Stromal cell of bone marrow (primary cell): Measurements from ENCODE around the gene C2orf49.
A peak's percentile ranks its signal among the peaks of the same experiment; 100 is the strongest.

Experiments used
- DNase-seq: peaks from one replicate; pipeline ENCODE4 v3.0.0-alpha.2; 2012; ENCODE audit warnings: low read depth

The C2orf49 gene

DNA sequence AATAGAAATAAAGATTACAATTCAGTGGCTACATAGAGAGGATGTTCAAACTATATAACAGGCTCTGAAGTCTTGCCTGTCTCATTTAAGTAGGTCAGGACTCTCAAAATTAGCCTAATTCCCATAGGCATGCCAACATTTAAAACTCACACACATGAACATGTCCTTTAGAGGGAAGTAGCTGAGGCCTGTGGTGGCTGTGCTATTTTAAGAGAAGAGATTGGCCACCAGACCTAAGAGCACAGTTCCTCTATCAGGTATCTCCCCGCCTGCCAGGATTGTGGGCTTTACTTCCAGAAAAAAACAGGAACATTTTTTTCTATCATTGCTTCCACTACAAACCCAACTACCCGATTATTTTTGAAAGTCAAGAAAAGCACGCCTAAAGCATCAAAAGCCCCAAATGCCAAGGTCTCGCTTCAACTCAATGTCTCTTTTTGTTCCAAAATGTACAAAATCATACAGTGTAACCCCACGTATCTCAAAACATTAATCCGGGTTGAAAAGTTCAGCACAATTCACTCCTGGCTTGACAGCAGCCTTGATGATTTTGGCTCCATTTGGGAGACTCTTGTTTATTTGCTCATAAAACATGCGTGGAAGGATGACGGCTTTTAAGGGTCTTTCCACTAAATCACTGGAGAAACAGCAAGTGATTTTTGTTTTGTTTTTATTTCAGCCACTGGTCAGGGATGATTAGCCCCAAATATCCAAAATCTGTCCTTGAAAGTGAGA is 46.3 kb downstream of the C2orf49 start:
- no peak for DNase-seq

- no peak for DNase-seq
Measured at GRCh38 chr2:105384216-105384615, 46.9 kb downstream of the C2orf49 start.

DNA sequence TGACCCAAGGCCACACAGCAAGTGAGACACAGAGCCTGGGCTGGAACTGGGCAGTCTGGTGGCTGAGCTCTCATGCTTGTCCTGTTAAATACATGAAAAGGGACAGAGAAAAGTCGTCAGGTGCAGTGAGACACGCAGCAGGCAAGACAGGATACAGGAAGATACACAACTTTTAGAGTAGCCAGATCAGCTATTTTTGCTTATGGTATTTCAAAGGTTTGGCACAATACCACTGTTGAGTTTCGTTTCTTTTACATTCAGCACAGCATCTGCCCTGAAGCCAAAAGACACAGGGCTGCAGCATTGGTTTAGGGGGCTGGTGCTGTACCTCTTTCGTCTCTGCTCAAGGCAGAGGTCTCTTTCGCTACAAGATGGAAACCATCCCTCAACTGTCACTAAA is 47.5 kb downstream of the C2orf49 start:
- DNase-seq = no peak

DNA sequence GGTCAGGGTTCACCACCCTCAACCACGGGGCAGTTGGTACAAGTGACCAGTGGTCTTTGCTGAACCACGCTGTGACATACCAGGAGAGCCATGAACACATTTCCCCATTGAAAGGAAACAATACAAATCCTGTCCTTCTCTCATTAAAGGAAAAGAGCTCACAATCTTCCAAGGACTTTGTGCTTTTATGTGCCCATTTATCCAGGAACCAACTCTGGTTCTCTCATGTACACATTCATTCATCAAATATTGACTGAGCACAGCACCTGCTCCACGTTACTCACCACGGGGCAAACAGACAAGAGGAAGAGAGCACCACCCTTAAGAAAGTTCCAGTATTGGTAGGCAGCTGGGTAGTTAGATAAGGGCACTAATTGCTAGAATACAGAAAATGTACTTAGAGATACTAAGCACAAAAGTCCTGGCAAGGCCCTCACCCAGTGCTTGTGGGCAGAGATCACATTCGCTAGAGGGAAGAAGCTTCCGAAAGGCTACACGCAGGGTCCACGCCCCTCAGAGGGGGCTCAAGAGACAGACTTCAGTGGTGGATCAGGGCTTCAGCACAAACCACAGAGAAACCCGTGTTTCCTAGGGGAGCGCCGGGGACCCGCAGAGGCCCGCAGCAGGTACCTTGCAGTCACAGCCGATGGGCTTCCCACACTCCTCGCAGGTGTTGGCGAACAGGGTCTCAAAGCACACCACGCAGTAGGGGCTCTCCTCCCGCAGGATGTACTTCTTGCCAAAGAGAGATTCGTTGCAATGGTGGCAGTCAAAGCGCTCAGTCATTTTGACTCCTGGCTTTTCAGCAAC is 48.6 kb downstream of the C2orf49 start:
- DNase-seq = no peak

DNA sequence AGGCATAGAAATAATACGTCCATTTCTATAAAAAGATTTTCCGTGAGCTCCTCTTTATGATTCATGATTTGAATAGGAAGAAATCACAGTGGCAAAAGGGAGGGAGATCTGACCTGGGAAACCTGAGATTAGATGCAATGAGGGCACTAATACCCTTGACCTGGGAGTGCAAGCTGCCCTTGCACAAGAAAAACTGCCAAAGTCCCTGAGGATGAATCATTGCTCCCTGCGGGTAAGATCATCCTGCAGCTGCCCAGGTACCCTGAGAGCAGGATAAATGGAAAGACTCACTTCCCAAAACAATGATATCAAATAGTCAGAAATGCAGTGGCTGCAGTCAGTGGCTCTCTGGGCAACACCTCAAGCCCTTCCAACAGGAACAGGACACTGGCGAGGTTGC is 49.9 kb downstream of the C2orf49 start:
- no peak for DNase-seq

DNA sequence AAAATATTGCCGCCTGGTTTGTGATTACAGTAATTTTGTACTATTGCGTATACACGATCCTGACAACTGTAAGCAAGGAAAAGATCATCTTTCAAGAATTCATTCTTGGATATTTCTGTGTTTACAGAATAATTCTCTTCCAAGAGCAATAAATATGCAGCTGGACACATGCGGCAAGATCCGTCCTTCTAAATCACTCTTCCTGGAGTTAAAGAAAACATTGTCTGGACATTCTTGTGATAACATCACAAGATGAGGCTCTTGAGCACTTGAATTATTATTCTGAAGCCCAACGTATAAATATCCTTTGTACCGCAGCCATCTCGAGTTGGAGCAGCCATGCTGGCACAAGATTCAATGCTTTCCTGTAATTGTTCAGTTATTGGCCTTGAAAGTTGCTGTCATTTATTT is 51.6 kb downstream of the C2orf49 start:
- DNase-seq = peak; percentile 92

GRCh38 chr2:105390454-105390853 is 53.1 kb downstream of the C2orf49 start:
- DNase-seq = no peak

DNA sequence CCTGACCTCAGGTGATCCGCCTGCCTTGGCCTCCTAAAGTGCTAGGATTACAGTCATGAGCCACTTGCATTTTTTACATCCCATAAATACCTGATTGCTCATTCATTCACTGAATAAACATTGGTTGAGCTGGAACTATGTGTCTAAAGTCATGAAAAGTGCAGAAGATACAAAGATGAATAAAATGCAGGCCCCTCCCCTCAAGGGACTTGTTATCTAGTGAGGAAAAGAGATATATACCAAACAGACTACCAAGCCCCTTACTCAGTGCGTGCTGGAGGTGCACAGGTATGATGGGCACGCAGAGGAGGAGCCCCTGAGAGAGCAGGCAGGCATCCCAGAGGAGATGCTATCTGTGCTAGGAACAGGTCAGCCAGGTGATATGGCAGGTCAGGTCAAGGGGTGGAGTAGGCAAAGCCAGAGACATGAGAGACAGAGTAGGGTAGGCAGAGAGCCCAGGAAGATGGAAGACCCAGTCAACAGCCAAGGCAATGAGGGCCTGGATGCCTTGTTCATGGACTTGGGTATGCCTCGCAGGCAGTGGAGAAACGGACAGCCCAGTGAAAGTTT is 53.8 kb downstream of the C2orf49 start:
- DNase-seq = no peak

- DNase-seq = no peak
Measured at GRCh38 chr2:105391763-105392662, 54.7 kb downstream of the C2orf49 start.

DNA sequence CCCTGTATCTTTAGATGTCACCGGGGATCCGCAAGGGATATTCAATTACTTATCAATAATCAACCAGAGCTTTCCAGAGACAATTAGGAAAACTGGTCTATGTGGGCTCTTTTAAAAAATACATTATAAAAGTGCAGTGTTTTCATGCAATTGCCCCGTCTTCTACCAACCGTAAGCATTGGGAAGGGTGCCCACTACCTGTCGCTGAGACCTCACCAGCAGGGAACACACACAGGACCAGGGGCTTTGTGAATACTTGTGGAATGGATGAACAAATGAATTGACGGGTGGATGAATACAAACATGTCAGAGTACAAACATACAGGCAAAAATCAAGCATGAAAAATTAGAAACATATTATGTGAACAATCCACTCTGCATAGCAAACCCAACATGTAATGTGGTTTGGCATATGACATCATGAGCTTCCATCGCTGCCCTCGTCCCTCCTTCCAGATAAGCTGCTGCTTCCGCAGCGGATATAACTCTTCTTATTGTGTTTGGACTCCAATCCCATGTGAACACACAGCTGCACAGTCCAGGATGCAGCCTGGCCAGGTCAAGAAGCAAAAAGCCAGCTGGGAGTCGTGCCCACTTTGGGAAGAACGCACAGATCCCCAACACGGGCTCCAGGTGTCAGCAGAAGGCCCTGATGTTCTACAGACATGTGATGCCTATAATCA is 56.2 kb downstream of the C2orf49 start:
- no peak for DNase-seq

- no peak for DNase-seq
Measured at GRCh38 chr2:105394951-105395611, 57.7 kb downstream of the C2orf49 start.

DNA sequence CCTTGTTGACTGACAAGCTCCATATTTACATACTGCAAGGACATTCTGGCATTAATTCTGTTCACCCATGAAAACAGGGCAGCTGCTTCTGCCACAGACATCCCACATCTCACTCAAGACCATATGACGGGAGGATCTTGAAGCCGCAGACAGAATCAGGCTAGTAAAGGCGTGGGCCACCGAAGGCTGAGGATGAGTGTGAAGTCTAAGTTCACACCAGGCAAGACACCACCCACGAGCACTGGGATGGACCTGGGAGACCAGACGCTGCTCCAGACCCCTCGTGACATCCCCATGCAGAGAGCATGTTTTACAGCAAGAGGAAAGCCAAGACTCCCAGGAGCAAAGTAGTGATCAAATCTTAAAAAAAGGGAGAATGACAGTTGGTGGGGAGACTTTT is 58.4 kb downstream of the C2orf49 start:
- no peak for DNase-seq

DNA sequence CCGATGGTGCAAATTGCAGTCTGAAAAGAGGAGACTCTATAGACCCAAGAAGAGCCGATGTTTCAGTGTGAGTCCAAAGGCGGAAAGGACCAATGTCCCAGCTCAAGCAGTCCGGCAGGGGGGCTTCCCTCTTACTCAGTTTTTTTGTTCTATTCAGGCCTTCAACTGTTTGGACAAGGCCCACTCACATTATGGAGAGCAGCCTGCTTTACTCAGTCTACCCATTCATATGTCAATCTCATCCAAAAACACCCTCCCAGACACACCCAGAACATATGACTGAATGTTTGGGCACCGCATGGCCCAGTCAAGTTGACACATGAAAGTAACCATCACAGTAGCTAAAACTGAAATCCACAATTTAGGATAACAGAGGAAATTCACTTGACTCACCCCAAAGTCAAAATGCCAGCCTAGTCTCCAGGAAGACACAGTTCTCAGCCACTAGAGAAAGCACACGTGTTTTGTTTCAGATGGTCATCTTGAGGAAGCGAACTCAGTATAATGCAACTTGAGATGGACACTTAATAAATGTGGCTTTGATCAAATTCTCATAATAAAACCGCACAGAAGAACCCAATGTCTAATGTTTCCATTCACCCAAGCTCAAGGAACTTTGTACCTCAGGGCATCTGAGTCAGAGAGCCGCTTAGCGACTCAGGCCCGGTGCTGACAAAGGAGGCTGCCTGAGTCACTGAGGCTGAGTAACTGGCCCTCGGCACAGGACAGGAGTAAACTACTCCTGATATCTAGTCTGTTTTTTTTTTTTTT is 59.1 kb downstream of the C2orf49 start:
- DNase-seq = peak; percentile 98

DNA sequence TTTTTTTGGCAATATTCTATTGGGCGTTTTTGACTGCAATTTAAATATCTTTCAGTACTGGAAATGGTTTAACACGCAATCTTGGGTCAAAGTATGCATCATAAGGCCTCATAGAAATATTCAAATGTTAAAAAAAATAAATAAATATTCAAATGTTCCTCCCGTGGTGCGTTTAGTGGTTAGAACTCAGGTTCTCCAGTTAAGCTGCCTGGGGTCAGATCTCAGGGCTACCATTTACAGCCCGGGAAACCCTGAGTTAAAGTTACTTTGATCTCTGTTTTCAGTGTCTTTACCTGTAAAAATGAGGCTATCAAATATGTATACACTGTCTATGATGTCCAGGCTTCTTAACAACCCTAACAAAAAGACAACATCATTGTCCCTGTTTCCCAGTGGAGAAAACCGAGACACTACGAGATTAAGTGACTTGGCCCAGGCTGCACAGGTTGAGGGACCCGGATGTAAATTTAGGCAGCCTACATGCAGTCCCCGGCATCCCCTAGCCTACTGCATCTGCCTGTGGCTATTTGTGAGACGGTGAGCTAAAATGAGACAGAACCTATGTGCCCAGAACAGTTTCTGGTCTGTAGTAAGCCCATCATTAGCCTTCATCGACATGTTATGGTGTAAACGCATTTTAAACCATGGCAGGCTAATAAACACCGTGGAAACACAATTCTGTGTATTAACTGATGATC is 59.8 kb downstream of the C2orf49 start:
- no peak for DNase-seq

DNA sequence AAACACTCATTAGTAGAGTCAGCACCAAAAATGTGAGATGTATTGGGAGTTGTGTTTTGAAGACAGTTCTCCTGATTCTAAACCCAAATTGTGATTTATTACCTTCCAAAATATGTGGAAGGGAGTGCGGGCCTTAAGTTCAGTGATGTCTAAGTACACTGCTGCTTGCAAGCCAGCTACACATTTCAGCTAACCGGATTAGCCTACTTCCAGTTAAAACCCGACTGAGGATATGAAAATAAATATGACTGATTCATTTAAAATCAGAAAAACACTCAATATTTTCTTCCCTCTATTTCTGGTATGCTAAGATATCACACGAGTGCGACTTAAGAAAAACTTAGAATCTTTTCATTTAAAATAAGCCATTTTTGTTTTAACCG is 60.6 kb downstream of the C2orf49 start:
- DNase-seq = no peak

DNA sequence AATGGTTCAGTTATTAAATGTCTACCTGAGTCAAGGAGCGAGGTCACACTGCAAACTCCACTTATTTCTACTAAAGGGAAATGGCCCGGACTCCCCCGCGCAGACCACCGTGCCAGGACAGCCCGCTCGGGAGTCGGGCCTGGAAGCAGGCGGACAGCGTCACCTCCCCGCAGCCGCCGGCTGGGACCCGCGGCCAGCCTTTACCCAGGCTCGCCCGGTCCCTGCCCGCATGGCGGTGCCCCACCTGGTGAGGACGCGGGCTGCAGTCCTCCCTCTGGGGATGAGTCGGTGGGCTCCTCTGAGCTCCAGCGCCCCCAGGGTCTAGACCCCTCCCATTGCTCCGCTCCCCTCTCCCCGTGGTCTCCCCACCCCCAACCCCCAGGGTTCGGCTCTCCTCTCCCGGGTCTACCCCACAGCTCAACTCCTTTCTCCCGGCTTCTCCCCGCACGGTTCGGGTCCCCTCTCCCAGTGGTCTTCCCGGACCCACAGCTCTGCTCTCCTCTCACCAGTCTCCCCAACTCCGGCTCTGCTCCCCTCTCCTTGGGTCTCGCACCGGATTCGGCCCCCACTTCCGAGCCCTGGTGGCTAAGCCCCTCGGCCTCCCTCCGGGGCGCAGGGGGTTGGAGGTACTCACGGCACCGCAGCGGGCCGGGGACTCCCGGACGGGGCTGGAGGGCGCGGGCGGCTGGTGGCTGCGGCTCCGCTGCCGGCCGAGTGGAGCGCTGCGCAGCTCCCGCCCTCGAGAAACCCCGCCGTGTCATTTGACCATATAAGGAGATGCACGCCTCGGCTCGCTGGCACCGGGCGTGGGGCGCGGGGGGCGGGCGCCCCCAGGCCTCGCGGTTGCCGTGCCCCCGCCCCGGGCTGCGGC is 61.2 kb downstream of the C2orf49 start, which contains the start of gene FHL2:
FHL2 (minus strand) TSS at position 716 of the 871 bp plus-strand sequence. CDS start 12,535 bp downstream, outside the sequence.
- peak; percentile 67 for DNase-seq
